ENCODE measurements around the gene STEAP2.

- TF ChIP-seq, protein P1, sequence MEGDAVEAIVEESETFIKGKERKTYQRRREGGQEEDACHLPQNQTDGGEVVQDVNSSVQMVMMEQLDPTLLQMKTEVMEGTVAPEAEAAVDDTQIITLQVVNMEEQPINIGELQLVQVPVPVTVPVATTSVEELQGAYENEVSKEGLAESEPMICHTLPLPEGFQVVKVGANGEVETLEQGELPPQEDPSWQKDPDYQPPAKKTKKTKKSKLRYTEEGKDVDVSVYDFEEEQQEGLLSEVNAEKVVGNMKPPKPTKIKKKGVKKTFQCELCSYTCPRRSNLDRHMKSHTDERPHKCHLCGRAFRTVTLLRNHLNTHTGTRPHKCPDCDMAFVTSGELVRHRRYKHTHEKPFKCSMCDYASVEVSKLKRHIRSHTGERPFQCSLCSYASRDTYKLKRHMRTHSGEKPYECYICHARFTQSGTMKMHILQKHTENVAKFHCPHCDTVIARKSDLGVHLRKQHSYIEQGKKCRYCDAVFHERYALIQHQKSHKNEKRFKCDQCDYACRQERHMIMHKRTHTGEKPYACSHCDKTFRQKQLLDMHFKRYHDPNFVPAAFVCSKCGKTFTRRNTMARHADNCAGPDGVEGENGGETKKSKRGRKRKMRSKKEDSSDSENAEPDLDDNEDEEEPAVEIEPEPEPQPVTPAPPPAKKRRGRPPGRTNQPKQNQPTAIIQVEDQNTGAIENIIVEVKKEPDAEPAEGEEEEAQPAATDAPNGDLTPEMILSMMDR (IDR thresholded peaks at IDR 0.05; ENCODE audit: insufficient read depth, low read depth, low read length), result no peak
- no peak for TF ChIP-seq EZH2 (IDR thresholded peaks at IDR 0.05; ENCODE audit: insufficient read depth, low read length)
These were observed 64.6 kb downstream of the STEAP2 start for GRCh38 chr7:90276033-90276728.
